A673 (cell line): Measurements from ENCODE around the gene SHC3.

ENCODE experiments used
- CTCF ChIP-seq: fragments of 300-800, 200-600 bp; sonication (generic); conservative IDR thresholded peaks from 2 replicates; pipeline ENCODE4 v1.5.1; 2017; ENCODE audit warnings: low read depth, mild to moderate bottlenecking, antibody characterized with exemption, low read length, moderate library complexity, mixed read lengths
- EZH2 ChIP-seq: fragments of 200-600 bp; sonication (generic); IDR thresholded peaks from 2 replicates; pipeline ENCODE4 v1.6.1; 2017; ENCODE audit warnings: borderline replicate concordance, low read depth, mild to moderate bottlenecking, mixed read lengths, antibody characterized with exemption, low read length; ENCODE audit not compliant: poor library complexity, severe bottlenecking

- TF ChIP-seq CTCF (no peak), EZH2 (no peak)
Observed at GRCh38 chr9:89048616-89049015, 130.0 kb downstream of the SHC3 start.
